H7 (cell line): ENCODE data around the gene FER. TPM values are rescaled to one million over a fixed set of nuclear protein-coding genes. Genes with fewer than 3 reads are reported as not detected.
"Not testable (repeated sequence)": the region's sequence is repeated elsewhere in the genome, so short reads cannot be mapped to it uniquely, and the experiment has no call there.

Source experiments
- DNase-seq: peaks from one replicate; pipeline ENCODE4 v3.0.0; 2012
- H3K27me3 ChIP-seq: 2 replicates; pipeline ENCODE4 v1.6.0; 2011; ENCODE audit warnings: mild to moderate bottlenecking, low read length; ENCODE audit not compliant: control insufficient read depth, insufficient read depth
- H3K36me3 ChIP-seq: replicated peaks from 2 replicates; pipeline ENCODE4 v1.5.1; 2011; ENCODE audit warnings: low read length; ENCODE audit not compliant: control insufficient read depth, insufficient read depth
- H3K4me3 ChIP-seq: 2 replicates; pipeline ENCODE4 v1.5.1; 2011; ENCODE audit warnings: low read depth, mild to moderate bottlenecking, control low read depth, low read length, moderate library complexity; ENCODE audit not compliant: insufficient read depth
- total RNA-seq: library from RNA; depleted of rRNA; stranded (reverse); fragments of >200 nt; shearing (Covaris generic); gene quantifications from 2 replicates; pipeline ENCODE4 v1.2.3, GENCODE V29; 2014

FER gene
- total RNA-seq, 1 experiment from 2014 or later: 6.7 TPM

DNA sequence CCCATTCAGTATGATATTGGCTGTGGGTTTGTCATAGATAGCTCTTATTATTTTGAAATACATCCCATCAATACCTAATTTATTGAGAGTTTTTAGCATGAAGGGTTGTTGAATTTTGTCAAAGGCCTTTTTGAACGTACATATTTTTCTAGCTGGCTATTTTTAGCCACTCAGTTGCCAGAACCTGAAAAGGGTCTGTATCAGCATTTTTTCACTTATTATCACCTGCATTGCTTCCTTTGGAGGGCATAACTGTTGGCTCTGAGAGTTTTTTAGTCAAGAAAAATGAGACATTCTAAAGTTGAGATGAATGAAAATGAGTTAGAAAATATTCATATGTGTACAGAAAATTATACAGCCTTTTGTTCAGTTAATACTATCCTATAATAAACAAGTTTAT is 278.0 kb downstream of the FER start:
- not testable (repeated sequence) for DNase-seq, H3K36me3 ChIP-seq, H3K4me3 ChIP-seq, H3K27me3 ChIP-seq

DNA sequence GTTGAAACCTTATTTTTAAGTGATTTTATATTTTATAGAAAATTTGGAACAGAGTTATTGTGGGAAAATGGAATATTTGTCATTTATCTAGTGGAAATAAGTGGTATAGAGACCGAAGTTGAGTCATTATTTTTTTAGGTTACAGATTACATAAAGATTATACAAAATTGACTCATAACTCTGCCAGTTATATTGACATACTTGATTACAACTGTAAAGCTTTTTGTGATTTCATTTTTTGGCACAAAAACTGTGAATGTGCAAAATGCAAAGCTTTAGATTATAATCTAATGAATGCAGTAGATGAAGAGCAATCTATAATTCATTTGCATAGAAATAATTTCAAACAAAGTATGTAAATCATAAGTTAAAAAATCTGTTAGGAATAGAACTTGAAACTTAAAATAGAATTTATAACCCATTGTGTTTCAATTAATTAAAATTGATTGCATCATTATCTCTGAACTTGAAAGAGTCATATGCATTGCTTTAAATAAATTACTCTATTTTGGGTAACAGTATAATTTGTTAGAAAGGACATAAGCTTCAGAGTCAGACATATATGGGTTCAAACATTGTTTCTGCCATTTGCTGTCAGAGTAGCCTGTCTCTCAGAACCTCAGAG is 280.4 kb downstream of the FER start:
- Histone ChIP-seq H3K27me3 (no peaks in the 10 kb centered on the region), H3K4me3 (no peak overlapping the region), H3K36me3 (no peaks in the 10 kb centered on the region)
- no peak for DNase-seq

- no peaks in the 10 kb centered on the region for H3K27me3 ChIP-seq
- H3K4me3 ChIP-seq: no peak overlapping the region
- H3K36me3 ChIP-seq: no peaks in the 10 kb centered on the region
- DNase-seq: no peak
Observed at GRCh38 chr5:109028608-109029299, 281.1 kb downstream of the FER start.

- H3K4me3 ChIP-seq: no peak overlapping the region
- H3K36me3 ChIP-seq: no peaks in the 10 kb centered on the region
- H3K27me3 ChIP-seq: no peaks in the 10 kb centered on the region
- no peak for DNase-seq
Observed at GRCh38 chr5:109029847-109030246, 282.1 kb downstream of the FER start.

GRCh38 chr5:109030360-109031143 is 282.9 kb downstream of the FER start:
- no peak for DNase-seq
- Histone ChIP-seq H3K27me3 (no peaks in the 10 kb centered on the region), H3K4me3 (no peak overlapping the region), H3K36me3 (no peaks in the 10 kb centered on the region)

GRCh38 chr5:109034306-109034705 is 286.6 kb downstream of the FER start:
- no peaks in the 10 kb centered on the region for H3K36me3 ChIP-seq
- DNase-seq: no peak
- H3K4me3 ChIP-seq: no peak overlapping the region
- no peaks in the 10 kb centered on the region for H3K27me3 ChIP-seq

GRCh38 chr5:109035436-109035835 is 287.7 kb downstream of the FER start:
- H3K4me3 ChIP-seq: no peak overlapping the region
- no peaks in the 10 kb centered on the region for H3K27me3 ChIP-seq
- DNase-seq: no peak
- no peaks in the 10 kb centered on the region for H3K36me3 ChIP-seq

DNA sequence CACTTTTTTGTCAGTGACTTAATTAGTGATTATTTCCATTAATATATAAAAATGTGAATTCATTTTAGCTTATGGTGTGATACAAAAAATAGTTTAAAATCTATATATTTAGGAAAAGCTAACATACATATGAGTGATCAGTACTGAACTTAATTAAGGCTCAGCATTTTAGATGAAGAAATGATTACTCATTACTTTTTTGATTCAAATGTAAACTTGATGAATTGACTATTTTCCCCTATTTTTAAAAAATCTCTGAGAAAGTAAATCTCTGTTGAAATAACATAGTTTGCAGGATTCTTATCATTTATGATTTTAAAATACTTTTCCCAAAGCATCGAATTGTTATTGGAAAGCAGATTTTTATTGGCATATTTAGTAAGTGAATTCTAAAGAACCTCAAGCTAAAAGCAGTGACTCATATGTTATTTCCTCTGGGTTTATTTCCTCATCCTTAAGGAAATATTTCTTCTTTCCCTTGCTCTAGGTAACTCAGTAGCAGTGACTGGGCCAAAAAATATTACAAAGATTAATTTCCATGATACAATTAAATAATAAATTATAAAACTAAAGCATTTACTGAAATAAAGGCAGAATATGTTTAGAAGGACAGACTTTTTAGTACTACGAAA is 290.6 kb downstream of the FER start:
- H3K4me3 ChIP-seq: no peak overlapping the region
- H3K27me3 ChIP-seq: no peaks in the 10 kb centered on the region
- no peaks in the 10 kb centered on the region for H3K36me3 ChIP-seq
- DNase-seq: no peak

DNA sequence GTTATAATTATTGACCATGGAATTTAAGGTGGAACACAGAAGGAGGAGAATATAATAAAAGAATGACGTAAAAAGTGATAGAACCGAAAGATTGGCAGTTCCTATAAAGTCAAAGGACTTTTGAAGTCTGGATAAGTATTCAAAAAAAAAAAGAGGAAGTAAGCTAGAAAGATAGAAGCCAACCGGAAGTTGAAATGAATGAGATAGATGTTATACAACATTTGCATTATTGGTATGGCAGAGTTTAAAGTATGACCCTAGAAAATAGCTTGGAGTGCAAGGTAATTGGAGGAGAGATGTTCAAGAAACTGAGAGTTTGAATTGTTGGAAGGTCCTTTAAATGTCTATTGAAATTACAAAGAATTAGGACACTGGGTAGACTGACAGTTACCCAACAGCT is 293.6 kb downstream of the FER start:
- H3K4me3 ChIP-seq: no peak overlapping the region
- H3K27me3 ChIP-seq: no peaks in the 10 kb centered on the region
- DNase-seq: no peak
- no peaks in the 10 kb centered on the region for H3K36me3 ChIP-seq

GRCh38 chr5:109045710-109046109 is 298.0 kb downstream of the FER start:
- H3K4me3 ChIP-seq: no peak overlapping the region

DNA sequence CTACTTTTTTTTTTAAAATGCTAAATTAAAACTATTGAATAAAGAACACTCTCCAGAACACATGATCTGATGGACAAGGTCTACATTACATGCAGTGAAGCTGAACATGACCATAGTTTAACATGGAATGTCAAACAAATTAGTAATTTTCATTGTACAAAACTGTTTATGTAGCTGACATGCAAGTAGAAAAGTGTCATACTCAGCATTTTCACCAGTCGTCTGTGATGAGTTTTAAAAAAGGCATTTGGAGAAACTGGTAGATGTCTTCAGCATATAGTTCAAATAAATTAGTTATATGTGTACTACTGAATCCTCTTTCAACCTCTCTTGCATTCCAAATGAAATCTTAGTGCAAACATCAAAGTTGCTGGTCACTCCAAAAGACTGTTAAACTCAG is 301.9 kb downstream of the FER start:
- Histone ChIP-seq H3K36me3 (no peaks in the 10 kb centered on the region), H3K4me3 (no peak overlapping the region), H3K27me3 (no peaks in the 10 kb centered on the region)
- no peak for DNase-seq

More at GRCh38 chr5:109045710-109046109, 298.0 kb downstream of the FER start:
- no peak for DNase-seq
- Histone ChIP-seq H3K36me3 (no peaks in the 10 kb centered on the region), H3K27me3 (no peaks in the 10 kb centered on the region)

DNA sequence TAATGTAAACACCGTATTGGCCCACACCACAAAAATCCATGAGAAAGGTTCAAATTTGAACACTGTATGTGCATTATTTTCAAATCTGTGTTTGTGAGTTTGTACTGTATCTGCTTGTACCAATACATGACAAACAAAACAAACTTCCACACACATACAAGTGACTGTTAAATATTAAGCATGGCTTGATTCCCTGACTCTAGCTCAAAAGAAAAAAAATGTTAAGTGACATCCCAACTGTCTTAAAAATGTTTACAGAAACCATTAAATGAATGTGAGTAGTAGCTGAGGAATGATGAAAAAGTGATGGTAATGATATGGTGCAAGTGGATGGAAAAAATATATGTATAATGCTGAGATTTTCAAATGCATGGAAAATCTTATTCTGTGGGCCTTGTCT is 302.6 kb downstream of the FER start:
- not testable (repeated sequence) for H3K27me3 ChIP-seq, H3K4me3 ChIP-seq, H3K36me3 ChIP-seq, DNase-seq

DNA sequence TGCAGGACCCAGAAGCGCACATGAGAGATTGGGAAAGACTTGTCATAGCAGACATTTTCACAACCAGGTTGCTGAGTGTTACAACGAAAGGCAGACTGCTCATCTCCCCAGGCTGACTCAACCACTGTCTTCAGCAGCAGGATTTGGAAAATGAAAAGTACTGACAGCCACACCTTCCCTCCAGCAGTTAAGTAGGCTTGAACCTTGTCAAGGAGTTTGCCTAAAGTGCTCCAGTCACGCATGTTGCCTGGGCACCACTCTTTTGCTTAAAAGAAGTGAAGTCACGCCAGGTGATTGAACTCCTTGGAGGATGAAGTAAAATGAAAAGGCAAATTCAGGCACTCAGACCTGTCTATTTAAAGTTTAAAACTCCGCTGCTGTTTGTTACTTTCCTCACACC is 304.5 kb downstream of the FER start:
- not testable (repeated sequence) for DNase-seq, H3K27me3 ChIP-seq, H3K4me3 ChIP-seq, H3K36me3 ChIP-seq

DNA sequence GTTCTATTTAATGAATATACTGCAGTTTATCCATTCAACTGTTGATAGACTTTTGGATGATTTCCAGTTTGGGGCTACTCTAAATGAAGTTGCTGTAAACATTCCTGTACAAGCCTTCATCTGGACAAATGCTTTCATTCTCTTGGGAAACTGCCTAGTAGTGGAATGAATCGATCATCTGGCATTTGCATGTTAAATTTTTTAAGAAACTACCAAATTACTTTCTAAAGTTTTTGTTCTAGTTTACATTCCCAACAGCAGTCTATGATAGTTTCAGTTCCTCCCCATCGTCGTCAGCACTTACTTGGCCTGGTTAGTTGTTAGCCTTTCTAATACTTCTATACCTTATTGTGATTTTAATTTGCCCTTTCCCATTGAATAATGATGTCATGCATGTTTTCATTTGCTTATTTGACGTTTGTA is 306.3 kb downstream of the FER start:
- Histone ChIP-seq H3K4me3 (no peak overlapping the region), H3K27me3 (no peaks in the 10 kb centered on the region), H3K36me3 (no peaks in the 10 kb centered on the region)
- DNase-seq: no peak
